Measurements from ENCODE around the gene SYNGAP1. TPM values are rescaled to one million over a fixed set of nuclear protein-coding genes. Genes with fewer than 3 reads are reported as not detected.
"Not testable (repeated sequence)": the region's sequence is repeated elsewhere in the genome, so short reads cannot be mapped to it uniquely, and the experiment has no call there.

The SYNGAP1 gene
- total and polyA plus RNA-seq, 9 of the 15 experiments (the other 6 are each of a cell fraction or from before 2014, with no cell fraction given): 0.01 to 22.8 (median 3.2) TPM

DNA sequence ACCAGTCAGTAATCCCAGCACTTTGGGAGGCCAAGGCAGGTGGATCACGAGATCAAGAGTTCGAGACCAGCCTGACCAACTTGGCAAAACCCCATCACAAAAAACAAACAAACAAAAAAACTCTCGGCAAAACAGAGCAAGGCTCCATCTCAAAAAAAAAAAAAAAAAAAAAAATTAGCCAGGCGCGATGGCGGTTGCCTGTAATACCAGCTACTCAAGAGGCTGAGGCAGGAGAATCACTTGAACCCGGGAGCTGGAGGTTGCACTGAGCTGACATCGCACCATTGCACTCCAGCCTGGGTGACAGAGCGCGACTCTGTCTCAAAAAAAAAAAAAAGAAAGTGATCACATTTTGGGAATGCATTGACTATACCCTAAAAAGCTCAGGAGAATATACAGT is 40.7 kb upstream of the SYNGAP1 start:
- H3K79me2 ChIP-seq (ENCODE audit: control insufficient read depth, insufficient read depth, low read length); BruUV-seq (replicated peaks); H3K27me3 ChIP-seq (ENCODE audit: control insufficient read depth in 2 of 2, insufficient read depth in 2 of 2, low read length in 2 of 2); H3K36me3 ChIP-seq (ENCODE audit: control insufficient read depth, insufficient read depth, low read length); H3K27ac ChIP-seq (ENCODE audit: extremely low read depth, low read depth, low read length); H3K9me1 ChIP-seq (ENCODE audit: control insufficient read depth, insufficient read depth, low read length); CTCF ChIA-PET (ENCODE audit: low intra/inter-chr PET ratio); FAIRE-seq; H3K4me3 ChIP-seq; in situ Hi-C loops (cut with MboI); ATAC-seq; H3K4me2 ChIP-seq (ENCODE audit: insufficient read depth, low read length); H4K20me1 ChIP-seq (replicated peaks; ENCODE audit: control insufficient read depth, insufficient read depth, low read length); DNase-seq (ENCODE audit: extremely low read depth in 1 of 4, low spot score in 3 of 4); H3K9me3 ChIP-seq (replicated peaks; ENCODE audit: control insufficient read depth, insufficient read depth, low read depth, low read length); TF ChIP-seq NR2C2 (CRISPR knock-in tag; IDR thresholded peaks at IDR 0.05): not testable (repeated sequence)
- 80% methylated on average over 7 of the region's 10 CpGs for WGBS (ENCODE audit: insufficient coverage, low coverage, missing lambda C conversion rate)
- Histone ChIP-seq H3K4me1 (replicated peaks in 1 of 2; ENCODE audit: control insufficient read depth in 2 of 2, insufficient read depth in 2 of 2, low read length in 2 of 2) (peaks cover 51 to 54% of the 10 kb centered on the region in 2 experiments), H2AFZ (ENCODE audit: low read depth, low read length) (peak overlapping the region; percentile 90), H3K9ac (ENCODE audit: insufficient read depth in 1 of 2, low read depth in 2 of 2, low read length in 2 of 2) (peak overlapping the region in 1 of 2 experiments; percentile 70; a peak in 1 of 4 replicates)
- POLR2A ChIA-PET: interaction anchor here (0.9 to 1.9 kb wide), 3 partner anchors 11 to 15 kb away, joined by 3 to 5 read pairs (median 3); no protein-coding TSS in a partner anchor
- intact Hi-C loops (cut with micrococcal nuclease): loop anchor here (10.0 kb wide), 1 partner anchor 46 kb away; the partner anchor contains the start of gene SYNGAP1
- 0 out of 2 replicates have a peak, but pooled peaks have one; percentile 7 for TF ChIP-seq NR2C2 (tag; IDR thresholded peaks at IDR 0.05)
- TF ChIP-seq, protein P1, sequence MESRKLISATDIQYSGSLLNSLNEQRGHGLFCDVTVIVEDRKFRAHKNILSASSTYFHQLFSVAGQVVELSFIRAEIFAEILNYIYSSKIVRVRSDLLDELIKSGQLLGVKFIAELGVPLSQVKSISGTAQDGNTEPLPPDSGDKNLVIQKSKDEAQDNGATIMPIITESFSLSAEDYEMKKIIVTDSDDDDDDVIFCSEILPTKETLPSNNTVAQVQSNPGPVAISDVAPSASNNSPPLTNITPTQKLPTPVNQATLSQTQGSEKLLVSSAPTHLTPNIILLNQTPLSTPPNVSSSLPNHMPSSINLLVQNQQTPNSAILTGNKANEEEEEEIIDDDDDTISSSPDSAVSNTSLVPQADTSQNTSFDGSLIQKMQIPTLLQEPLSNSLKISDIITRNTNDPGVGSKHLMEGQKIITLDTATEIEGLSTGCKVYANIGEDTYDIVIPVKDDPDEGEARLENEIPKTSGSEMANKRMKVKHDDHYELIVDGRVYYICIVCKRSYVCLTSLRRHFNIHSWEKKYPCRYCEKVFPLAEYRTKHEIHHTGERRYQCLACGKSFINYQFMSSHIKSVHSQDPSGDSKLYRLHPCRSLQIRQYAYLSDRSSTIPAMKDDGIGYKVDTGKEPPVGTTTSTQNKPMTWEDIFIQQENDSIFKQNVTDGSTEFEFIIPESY (CRISPR knock-in tag; IDR thresholded peaks at IDR 0.05): peak; percentile 93
- TF ChIP-seq BRD9 (IDR thresholded peaks at IDR 0.05; ENCODE audit: low read depth, partially characterized antibody): peak; percentile 9
